ENCODE data around the gene UBQLNL.

Gene UBQLNL

DNA sequence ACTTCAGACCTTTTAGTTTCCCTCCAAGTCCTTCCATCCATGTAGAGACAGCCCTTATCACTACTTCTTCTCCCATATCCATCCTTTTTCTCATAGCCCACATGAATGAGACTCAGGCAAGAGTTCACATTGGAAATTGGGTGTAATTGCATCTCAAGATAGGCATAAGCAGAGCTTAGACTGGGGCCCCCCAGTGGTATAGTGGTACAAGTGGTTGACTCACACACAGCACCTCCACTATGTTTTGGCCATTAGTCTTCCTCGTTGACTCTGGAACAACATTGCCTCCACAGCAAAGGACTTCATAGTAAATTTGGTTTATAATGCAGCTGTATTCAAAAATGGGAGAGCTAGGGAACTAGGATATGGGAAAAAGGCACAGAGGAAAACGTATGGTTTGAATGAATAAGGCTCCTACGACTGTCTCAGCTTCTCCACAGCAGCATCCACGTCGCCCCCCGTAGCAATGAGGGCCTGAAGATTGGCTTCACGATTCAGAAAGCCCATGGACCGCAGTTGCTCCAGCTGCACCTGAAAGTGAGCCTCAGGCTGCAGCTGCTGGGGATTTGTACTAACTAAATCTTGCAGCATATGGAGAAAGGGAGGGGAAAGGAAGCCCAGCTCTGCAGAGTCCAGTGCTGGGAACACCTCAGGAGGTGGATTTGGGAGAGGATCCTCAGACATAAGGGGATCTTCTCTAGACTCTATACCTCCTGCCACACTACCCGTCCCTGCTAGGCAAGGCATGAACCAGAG is 9.1 kb downstream of the UBQLNL start:
- no peak for DNase-seq

GRCh38 chr11:5505363-5506048 is 11.0 kb downstream of the UBQLNL start:
- no peak for DNase-seq

- DNase-seq: no peak
Measured at GRCh38 chr11:5504403-5504921, 12.0 kb downstream of the UBQLNL start.

DNA sequence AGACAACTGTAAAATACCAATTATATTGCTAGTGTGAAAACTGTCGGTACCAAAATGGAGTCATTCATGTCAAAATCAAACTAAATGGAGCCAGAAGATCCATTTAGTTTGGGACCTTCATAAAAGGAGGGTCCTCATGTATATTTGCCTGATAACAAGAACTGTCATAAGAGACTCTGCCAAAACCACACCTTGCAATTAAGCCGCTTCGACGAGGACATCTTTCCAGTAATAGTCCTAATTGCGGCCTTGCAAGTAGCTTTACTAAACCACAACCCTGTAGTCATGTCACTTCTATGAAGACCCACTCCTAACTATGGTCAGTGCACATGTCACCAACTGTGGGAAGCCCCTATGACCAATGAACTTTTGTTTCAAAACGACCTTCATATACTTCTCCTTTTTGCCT is 16.1 kb downstream of the UBQLNL start:
- DNase-seq: no peak

DNA sequence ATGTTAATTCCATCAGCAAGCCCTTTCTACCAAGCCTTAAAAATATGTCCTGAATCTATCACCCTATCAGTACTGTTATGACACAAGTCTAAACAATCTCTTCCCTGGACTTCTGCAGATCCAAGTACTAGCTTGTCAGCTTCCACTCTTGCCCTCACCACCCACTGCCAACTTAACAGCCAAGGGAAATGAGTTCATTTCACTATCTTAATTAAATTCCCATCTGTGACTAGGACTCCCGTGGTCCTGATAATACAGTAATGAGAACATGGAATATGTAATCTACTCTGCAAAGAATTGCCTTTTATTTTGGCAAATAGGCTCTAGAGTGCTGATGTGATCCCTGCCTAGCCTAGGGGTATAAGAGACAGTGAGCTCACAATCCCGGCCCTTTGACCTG is 16.8 kb downstream of the UBQLNL start:
- no peak for DNase-seq

GRCh38 chr11:5489576-5490357 is 26.7 kb downstream of the UBQLNL start:
- no peak for DNase-seq

DNA sequence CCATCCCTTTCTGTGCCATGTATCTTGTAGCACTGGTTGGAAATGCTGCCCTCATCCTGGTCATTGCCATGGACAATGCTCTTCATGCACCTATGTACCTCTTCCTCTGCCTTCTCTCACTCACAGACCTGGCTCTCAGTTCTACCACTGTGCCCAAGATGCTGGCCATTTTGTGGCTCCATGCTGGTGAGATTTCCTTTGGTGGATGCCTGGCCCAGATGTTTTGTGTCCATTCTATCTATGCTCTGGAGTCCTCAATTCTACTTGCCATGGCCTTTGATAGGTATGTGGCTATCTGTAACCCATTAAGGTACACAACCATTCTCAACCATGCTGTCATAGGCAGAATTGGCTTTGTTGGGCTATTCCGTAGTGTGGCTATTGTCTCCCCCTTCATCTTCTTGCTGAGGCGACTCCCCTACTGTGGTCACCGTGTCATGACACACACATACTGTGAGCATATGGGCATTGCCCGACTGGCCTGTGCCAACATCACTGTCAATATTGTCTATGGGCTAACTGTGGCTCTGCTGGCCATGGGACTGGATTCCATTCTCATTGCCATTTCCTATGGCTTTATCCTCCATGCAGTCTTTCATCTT is 27.6 kb downstream of the UBQLNL start:
- no peak for DNase-seq

DNA sequence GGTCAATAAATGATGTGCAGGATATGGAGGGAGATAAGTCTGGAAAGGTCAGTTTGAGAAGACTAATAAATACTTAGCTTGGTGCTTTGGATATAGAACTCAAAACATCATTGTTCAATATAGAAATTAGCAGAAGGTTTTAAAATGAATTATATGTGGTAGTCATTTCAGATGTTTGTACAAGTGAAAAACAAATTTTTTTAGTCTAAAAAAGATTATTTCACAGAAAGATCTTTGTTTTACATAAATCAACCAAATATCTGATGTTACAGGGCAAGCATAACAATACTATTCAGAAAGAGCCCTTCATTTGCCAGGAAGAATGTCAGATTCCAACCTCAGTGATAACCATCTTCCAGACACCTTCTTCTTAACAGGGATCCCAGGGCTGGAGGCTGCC is 28.1 kb downstream of the UBQLNL start, which contains the start of gene OR52D1:
Gene OR52D1, plus strand, starts transcription at position 301 of the 400 bp plus-strand sequence. Its CDS starts 22 bp downstream, at position 323.
- DNase-seq: no peak

- no peak for DNase-seq
Measured at GRCh38 chr11:5486421-5486820, 30.1 kb downstream of the UBQLNL start.

DNA sequence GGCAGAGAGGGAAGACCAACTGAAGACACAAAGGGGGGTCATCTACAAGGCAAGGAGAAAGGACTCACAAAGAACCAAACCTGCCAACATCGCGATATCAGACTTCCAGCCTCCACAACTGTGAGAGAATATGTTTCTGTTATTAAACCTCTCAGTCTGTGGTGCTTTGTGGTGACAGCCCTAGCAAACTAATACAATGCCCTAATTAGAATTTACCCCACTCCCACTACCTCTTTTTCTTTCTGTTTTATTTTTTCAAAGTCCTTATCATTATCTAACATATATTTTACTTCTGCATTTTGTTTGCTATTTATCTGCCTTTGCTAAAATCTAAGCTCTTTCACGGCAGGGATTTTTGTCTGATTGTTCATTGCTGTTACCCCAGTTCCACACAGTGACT is 30.5 kb downstream of the UBQLNL start:
- no peak for DNase-seq

DNA sequence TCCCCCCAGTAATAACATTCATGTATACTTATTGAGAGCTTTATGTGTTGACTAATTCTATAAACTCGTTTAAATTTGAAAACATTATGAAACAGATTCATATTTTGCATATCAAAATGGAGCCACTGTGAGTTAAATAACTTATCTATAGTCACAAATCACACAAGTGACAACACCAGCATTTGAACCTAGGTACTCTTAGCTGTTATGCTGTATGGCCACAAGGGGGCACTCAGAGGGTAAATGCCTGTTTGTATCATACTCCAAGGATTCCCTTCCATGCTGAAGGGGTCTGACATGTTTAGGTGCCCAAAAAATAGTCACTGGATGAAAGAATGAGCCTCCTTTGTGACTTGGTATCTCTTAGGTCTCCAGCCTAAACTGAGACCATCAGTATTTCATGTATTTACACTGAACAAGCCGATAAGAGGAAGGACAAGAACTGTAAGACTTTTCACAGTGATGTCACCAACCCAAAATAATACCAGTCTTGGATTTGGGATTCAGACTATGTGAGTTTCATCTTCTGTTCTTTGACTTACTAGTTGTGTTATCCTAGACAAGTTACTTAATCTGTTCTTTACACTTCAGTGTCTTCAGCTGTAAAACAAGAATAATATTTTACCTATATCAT is 40.2 kb downstream of the UBQLNL start:
- DNase-seq: no peak

- no peak for DNase-seq
Measured at GRCh38 chr11:5473921-5474320, 42.6 kb downstream of the UBQLNL start.

DNA sequence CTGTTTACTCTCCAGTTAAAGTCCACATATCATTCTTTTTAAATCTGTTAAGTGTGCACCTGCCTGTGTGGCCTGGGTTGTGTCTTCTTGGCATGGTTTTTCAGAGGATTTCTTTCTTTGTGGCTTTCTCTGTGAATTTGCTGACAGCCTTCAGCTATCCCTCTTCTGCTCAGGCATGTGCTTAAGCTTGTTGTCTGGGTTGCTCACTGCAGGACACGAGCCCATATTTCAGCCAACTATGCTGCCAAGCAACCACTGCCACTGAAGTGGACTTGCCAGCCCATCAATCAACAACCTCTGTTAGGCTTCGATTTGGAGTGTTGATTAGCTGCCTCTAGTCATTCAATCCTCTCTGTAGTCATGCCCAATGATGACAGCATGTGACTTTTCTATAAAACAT is 49.0 kb downstream of the UBQLNL start:
- no peak for DNase-seq

Data from GOT3 (cell line).